Middle frontal gyrus (tissue), 1 donor: ENCODE data around the gene IFNGR2.
"Not testable (repeated sequence)": the region's sequence is repeated elsewhere in the genome, so short reads cannot be mapped to it uniquely, and the experiment has no call there.

Source experiments
- DNase-seq: peaks from one replicate; pipeline ENCODE4 v3.0.0-alpha.2; 2015; ENCODE audit warnings: low spot score; ENCODE audit errors: extremely low spot score

Gene IFNGR2

DNA sequence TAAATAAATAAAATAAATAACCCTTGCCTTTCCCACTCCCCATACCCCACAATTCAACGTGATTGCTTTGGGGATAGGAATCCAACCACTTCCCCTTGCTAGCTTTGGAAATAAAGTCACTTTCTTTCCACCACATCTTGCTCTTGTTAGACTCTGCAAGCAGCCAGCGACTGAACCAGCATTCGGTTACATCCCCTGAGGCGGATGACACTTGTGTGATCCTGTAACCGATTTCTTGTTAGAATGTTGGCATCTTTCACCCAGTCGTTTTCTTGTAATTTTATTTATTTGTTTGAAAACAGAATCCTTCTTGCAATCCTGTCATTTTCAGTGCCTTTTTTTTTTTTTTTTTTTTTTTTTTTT, 1.6 kb upstream of the IFNGR2 start:
- no peak for DNase-seq

DNA sequence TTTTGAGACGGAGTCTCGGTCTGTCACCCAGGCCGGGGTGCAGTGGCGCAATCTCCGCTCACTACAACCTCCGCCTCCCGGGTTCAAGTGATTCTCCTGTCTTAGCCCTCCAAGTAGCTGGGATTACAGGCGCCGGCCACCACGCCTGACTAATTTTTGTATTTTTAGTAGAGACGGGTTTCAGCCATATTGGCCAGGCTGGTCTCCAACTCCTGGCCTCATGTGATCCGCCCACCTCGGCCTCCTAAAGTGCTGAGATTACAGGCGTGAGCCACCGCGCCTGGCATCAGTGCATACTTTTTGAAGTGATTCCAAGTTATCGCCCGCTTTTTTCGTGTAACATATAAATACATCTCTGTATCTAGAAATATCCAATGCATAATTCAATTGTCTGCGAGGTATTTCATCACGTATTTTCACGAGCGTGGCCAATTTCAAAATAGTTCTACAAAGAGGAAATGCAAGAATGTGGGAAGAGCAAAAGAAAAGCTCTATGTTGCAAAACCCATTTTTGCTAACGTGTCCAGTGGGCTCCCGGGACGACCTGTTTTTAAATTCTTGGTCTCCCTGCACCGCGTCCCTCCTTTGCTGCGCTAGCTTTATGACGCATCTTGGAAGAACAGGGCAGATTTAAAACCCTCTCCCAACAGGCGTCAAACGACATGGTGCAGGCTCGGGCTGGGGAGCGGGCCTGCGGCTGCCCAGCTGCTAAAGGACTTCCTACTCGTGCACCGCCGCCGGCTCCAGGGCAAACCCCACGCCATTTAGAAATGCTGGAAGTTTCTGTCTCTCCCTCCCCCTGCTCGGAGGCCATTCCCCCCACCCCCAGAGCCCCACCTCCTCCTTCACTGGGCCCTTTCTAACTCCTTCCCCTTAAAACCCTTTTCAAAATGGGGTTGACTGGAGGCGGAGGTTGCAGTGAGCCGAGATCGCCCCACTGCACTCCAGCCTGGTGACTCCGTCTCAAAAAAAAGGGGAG, 923 bp upstream of the IFNGR2 start:
- DNase-seq, result peak; percentile 31

DNA sequence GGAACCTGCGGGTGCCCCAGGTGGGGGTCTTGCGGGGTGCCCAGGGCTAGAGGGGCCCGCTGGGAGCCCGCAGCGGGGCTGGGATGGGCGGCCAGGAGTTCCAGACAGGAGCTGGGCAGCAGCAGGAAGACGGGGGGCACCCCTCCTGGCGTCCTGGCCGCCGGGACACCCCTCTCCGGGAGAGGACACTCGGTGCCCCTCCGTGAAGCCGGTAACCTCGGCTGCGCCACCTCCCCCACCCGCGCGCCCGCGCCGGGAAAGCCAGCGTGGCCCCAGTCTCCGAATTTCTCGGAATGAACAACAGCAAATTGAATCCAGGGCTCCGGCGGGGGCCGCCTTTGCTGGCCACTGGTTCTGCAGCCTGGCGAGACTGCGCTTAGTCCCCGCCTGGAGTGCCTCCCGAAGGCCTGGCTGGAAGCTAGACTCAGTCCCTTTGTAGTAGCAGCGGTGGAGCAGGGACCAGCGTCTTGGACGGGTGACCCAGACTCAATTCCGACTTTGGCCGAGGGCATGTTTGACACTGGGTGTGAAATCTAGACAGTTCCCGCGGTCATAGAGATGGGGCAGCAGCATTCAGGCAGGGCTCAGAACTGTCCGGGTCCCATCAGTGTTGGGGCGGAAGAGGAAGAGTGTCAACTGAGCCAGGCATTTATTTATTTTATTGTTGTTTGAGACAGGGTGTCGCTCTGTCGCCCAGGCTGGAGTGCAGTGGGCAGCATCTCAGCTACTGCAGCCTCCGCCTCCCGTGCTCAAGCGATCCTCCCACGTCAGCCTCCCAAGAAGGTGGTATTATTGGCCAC, 773 bp downstream of the IFNGR2 start:
- no peak for DNase-seq

DNA sequence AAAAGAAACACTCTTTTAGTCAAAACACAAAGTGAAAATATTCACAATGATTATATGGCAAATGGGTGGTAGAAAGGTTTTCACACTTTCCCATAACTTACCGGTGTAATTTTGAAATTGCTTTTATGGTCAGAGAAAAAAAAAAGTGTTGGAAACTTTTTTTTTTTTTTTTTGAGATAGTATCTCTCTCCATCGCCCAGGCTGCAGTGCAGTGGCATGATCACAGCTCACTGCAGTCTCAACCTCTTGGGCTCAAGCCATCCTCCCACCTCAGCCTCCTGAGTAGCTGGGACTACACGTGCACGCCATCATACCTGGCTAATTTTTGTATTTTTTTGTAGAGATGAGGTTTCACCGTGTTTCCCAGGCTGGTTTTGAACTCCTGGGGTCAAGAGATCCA, 3.3 kb downstream of the IFNGR2 start:
- DNase-seq, result no peak

DNA sequence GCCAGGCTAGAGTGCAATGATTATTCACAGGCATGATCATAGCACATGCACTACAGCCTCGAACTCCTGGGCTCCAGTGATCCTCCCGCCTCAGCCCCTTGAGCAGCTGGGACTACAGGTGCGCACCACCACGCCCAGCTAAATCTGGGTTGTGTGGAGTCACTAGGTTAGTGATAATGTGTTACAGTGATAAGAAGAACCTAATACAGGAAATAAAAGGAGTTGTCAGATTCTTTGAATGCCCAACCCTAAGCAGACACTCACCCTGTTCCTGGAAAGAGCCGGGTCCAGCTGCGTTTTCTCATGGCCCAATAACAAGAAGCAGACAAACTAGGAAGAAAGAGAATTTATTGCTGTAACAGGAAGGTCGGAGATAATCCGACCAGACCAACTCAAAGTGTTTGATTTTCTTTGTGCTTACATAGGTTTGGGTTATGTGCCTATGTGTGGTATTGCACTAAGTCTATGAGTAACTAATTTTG, 8.8 kb downstream of the IFNGR2 start:
- DNase-seq, result no peak

DNA sequence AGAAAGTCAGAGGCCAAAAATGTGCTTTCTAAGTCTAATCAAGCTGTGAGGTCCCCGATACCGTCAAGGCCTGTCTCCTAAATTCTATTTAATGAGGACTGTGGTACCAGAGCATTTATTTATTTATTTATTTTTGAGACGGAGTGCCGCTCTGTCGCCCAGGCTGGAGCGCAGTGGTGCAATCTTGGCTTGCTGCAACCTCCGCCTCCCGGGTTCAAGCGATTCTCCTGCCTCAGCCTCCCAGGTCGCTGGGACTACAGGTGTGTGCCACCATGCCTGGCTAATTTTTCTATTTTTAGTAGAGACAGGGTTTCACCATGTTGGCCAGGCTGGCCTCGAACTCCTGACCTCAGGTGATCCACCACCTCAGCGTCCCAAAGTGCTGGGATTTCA, 9.2 kb downstream of the IFNGR2 start:
- DNase-seq, result not testable (repeated sequence)

DNA sequence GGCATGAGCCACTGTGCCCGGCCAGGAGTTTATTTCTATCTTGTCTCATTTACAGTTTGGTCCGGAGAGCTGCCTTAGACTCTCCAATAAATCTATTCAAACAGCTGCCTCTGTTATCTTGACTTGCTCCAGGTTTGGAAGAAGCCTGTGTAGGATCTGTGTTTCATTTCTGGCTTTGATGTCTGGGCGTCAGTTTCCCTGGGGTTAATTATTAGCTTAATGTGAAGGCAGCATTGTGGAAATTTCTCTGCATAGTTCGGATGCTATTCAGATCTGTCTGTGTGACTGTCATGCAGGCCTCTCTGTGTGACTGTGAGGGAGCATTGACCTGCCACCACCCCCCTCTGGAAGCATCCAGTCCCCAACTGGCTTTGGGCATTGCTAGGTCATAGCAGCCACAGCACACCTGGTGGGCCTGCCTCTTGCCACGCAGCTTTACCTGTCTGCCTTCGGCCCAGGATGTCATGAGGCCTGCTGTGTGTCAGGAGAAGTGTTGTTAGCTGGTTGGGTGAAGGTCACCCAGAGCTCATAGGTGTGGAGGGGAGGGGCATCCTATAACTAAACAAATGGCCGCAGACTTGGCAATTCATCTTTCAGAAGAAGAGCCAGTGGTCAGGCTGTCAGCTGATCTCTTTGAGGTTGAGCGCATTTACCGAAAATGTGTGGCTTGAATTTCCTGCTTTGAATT, 9.8 kb downstream of the IFNGR2 start:
- no peak for DNase-seq

DNA sequence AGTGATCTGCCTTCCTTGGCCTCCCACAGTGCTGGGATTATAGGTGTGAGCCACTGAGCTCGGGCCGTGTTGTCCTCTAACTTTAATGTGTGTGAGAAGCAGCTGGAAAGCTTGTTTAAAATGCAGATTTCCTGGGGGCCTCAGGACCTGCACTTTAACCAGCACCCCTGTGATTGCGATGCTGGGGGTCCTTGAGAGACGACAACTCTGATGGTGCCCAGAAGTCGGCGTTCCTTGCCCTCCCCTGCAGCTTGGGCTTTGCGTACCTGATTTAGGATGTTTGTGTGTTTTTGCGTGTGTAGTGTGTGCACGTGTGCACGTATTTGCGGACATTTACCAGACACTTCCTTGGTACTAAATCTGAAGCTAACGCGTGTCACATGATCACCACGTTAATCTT, 10.9 kb downstream of the IFNGR2 start:
- no peak for DNase-seq

DNA sequence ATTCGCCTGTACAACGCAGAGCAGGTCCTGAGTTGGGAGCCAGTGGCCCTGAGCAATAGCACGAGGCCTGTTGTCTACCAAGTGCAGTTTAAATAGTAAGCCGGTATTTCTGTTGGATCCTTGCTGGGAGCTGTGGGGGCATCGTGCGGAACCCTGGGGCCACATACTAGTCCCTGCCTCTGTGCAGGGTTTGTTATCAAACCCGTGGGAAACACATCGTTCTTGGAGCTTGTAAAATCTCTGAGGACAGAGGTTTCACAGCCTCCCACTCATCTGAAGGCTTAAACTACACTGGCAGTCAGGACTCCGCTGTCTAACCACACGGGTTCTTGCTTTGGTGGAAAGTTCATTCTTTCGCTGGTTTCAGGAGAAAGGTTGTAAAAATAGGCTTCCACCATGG, 11.7 kb downstream of the IFNGR2 start:
- no peak for DNase-seq

DNA sequence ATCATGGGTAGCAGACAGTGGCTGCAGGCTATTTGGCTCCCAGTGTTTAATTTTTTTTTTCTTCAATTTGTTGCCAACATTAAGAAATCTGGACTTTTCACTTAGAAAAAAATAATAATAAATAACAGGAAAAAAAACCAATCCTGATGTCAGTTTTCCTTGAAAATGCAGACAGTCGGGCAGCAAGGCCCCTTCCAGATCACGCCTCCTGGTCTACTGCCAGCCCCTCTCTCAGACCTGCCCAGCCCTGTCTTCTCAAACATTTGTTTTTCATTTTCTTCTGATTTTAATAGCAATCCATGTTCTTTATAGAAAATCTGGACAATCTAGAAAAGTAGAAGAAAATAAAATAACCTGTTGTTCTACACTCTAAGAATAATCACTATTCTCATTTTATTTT, 15.5 kb downstream of the IFNGR2 start:
- DNase-seq, result no peak

DNA sequence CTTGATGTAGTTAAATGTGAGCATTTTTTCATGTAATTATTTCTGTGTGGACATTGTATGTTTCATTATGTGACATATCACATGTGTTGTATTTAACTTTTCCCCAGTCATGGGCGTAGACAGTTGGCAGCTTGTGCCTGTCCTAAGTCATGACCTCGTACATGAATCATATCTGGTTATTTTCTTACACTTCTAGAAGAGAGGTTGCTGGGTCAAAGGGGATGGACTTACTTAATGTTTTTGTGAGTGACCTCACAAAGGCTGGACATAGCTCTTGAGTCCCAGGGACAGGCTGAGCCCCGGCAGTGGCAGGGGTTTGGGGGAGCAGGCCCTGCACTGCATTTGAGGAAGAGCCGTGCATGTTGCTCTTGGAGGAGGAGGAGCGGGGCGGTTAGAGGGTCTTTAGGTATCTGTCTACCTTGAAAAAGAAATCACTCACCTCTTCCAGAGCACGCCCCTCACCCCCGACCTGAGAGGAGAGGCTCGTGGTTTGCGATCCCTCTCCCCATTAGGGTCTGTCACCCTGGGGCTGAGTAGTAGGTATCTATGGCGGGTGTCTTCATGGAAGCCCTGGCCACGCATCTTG, 16.4 kb downstream of the IFNGR2 start:
- no peak for DNase-seq

DNA sequence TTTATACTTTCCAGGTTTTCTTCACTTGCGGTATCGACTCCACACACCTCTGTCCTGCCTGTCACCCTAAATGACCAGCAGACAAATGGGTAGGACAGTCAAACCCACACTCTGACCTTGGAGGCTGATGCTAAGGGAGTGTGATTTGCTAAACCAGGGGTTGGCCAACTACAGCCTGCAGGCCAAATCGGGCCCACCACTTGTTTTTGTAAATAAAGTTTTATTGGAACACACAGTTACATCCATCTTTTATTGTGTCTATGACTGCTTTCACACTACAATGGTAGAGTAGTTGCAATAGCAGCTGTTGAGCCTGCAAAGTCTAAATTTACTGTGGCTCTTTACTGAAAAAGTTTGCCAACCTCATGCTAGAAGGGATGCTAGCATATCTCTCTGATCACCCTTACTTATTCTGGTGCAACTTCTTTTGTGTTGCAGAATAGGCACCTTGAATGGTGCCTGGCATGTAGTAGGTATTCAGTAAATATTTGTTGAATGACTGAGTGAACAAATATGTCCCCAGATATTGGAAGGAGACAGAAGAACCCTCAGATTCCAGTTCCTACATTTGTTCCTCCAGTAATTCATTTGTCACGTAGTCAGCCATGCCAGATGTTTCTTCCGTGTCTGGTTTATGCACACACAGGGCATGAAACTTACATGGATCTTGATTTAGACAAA, 18.6 kb downstream of the IFNGR2 start:
- no peak for DNase-seq

DNA sequence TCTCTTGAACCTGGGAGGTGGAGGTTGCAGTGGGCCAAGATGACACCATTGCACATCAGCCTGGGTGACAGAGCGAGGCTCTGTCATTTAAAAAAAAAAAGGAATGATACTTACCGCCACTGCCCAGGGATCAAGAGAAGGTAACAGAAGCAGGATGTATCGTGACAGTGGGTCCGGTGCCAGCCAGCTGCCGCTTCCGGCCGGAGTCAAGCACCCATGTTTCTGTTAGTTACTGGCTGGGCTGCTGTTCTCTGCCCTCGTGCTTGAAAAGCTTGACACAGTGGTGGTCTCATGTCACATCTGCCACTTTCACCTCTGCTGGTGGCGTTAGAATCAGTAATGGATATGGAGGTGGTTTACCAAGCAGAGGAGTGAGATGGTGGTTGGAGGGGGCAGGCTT, 21.0 kb downstream of the IFNGR2 start:
- no peak for DNase-seq

DNA sequence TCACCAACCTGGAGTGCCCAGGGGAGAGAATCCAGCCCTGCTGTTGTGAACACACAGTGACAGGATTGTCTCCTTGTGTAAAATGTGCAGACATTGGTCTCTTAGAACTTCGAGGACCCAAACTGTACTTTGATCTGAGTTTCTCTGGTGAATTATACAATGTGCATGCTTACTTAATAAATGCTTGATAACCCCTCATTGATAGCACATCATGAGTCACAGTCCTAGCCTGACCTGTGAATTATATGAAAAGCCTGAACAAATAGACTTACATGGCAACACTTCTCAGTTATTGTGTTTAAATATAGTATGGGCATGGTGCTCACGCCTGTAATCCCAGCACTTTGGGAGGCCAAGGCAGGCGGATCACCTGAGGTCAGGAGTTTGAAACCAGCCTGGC, 22.6 kb downstream of the IFNGR2 start:
- no peak for DNase-seq

DNA sequence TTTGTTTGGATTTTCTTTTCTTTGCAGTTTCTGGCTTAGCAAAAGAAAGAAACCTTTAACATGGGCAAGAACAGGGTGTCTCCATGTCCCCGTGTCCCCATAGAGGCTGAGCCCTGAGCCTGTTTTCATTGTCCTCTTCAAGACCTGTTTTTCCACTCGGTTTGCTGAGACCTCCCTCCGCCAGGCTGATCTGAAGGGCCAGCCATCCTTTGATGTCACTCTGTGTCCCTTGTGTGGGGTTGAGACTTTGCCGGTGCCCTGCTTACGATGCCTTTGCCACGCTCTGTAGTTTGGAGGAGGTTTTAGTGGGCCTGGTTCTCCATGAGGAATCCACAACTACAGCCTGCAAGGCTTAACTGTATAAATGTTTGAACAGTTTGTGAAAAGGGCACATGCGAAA, 23.8 kb downstream of the IFNGR2 start:
- DNase-seq, result no peak

DNA sequence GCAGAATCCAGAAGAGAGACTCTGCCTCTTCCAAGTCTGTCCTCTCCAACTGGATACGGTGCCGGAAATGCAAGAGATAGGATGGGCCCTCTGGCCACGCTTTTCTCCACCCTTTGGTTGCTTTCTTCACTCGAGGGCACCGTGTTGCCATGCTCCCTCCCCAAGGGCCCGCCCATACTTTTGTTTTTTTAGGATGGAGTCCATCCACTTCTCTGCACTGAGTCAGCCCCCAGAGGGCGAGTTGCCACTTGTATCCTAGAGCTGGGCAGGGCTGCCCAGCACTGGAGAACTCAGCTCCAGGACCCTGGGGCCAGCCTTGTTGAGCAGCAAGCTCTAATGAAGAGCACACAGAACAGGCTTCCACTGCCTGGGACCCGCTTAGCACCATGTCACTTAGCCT, 25.5 kb downstream of the IFNGR2 start:
- DNase-seq, result no peak

DNA sequence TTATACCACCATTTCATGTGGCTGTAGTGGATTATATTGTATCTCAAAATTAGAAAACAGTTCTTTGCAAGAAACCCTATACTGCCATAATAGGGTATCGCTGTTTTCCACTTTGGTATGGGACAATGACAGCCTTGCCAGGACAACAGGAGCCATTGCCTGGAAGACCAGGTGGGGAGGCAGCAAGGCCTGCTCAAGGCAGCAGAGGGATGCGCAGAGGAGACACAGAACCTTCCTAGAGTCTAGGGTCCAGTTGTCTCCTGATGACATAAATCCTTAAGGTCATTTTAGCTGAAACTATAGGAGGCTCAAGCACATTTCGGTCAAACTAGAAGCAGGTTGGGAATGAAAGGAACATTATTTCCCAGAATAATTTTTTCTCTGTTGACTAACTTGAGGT, 27.6 kb downstream of the IFNGR2 start:
- no peak for DNase-seq

DNA sequence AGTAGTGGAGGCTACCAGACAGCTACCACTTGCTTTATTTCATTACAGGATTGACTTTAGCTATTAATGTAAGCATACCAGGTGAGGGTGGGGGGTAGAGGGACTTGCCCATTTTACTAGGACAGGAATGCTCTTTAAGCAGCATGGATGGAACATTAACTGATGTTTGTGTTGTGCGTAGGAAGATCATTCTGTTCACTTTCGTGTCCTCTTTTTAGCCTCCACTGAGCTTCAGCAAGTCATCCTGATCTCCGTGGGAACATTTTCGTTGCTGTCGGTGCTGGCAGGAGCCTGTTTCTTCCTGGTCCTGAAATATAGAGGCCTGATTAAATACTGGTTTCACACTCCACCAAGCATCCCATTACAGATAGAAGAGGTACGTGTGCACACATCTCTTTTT, 29.3 kb downstream of the IFNGR2 start:
- no peak for DNase-seq

DNA sequence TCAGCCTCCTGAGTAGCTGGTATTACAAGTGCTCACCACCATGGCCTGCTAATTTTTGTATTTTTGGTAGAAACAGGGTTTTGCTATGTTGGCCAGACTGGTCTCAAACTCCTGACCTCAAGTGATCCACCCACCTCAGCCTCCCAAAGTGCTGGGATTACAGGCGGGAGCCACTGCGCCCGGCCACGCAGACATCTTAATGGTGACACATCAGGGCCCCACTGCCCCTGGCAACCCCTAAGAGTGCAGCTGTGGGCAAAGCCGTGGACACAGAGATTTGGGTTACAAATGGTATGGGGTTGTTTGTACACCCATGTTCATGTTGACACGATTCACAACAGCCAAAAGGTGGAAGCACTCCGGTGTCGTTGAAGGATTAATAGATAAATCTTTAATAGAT, 29.8 kb downstream of the IFNGR2 start:
- DNase-seq, result no peak

DNA sequence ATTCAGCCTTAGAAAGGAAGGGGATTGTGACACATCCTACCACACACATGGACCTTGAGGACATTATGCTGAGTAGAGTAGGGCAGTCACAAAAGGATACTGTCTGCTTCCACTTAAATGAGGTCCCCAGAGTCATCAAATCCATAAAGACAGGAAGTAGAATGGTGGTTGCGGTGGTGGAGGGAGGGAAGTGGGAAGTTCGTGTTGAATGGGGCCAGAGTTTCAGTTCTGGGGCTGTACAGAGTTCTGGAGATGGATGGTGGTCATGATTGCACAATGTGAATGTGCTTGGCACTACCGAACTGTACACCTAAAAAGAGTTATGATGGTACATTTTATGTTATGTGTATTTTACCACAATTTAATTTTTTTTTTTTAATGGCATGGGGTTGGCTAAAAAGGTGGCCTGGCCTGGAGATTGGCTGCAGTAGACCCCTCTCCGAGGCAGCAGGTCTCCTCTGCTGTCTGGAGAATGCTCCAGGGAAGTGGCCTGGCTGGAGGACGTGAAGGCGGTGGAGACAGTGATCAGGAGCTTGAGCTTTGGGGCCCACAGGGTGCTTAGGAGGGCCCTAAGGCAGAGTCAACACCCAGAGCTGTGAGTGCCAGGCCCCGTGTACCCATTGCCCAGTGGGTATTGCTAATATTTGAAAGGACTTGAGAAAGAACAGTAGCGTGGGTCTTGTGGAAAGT, 30.4 kb downstream of the IFNGR2 start:
- DNase-seq, result no peak
